GM08714 (cell line): ENCODE results near the gene FYN.
"Not testable (repeated sequence)": the region's sequence is repeated elsewhere in the genome, so short reads cannot be mapped to it uniquely, and the experiment has no call there.

Experiments
- H3K4me3 ChIP-seq: fragments of 200-500 bp; sonication (Bioruptor generic); 2 replicates; pipeline ENCODE4 v1.5.1; 2014; ENCODE audit warnings: mild to moderate bottlenecking, low read length, inconsistent platforms
- ZNF274 ChIP-seq: IDR thresholded peaks from 2 replicates; pipeline ENCODE4 v1.6.1; 2012; ENCODE audit warnings: mild to moderate bottlenecking, low read depth, low read length

Gene FYN

DNA sequence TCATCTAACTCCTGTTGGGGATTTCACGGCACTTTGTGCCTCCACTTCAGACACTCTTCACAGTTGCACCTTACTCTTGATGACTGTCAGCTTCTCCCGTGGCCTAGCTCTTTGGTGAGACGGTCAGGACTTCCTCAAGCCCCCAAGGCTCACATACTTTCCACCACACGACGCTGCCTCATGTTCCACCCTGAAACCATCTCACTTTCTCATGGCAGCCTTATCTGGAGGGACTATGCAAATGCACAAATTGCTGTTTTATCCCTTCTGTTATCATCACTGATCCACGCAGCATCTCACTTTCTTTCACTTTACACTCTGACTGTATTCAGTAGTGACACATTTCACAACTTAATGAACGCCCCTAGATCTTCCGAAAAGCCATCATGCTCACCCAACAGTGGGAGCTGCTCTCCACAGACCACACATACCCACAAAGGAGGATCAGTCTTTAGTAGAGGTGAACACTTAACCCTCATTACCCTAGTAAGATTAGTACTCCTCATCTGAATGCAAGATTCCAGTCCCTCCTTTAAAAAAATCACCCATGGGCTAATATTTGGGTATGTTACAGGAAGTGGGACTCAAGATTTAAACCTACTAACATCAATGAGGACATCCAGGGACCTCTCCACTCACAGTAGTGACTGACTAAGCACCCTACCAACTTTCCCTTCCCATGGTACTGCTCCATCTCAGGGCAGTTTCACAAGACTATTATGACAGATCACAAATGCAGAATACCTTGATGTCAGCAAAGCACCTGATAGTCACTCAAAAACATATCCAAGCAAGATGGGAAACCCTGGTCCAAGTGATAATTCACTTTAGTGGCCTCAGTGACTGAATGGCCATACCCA, 35.4 kb downstream of the FYN start:
- TF ChIP-seq ZNF274: no peak
- peak overlapping the region; percentile 31; the same call in 1 of the 2 replicates for H3K4me3 ChIP-seq

DNA sequence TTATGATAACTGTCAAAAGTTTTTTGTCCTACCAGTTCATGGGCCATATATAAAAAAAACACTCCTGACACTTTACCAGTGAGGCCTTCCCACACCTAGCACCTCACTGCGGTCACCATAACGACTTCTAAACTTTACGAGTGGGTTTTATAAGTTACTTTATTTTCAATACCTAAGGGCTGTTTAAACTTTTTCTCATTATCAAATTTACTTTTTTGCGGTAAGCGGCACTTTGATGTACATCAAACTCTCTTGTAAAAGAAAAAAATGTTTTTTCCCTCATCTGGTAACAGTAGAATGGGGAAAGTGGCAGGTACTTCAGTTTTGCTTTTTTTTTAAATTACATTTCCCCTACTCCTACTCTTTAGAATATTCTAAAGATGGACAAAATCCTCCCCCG, 36.2 kb downstream of the FYN start:
- no peak overlapping the region for H3K4me3 ChIP-seq
- no peak for TF ChIP-seq ZNF274

DNA sequence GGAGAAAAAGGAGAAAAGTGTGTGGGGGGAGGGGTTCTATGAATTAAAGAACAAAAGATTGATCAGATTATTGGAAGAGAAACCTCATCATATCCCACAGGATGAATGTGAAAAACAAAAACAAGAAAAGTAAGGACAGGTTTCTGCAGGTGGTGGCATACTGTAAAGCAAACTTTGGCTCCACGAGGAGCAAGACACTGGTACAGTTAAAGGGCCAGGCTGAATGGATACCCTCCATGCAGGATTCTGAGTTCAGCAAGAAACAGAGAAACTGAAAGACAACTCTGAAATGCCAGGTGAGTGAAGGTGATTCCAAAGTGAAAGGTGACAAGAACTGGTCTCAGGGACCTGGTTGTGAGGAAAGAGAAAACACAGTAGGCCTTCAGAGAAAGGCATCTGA, 37.4 kb downstream of the FYN start:
- H3K4me3 ChIP-seq: no peak overlapping the region
- no peak for TF ChIP-seq ZNF274

DNA sequence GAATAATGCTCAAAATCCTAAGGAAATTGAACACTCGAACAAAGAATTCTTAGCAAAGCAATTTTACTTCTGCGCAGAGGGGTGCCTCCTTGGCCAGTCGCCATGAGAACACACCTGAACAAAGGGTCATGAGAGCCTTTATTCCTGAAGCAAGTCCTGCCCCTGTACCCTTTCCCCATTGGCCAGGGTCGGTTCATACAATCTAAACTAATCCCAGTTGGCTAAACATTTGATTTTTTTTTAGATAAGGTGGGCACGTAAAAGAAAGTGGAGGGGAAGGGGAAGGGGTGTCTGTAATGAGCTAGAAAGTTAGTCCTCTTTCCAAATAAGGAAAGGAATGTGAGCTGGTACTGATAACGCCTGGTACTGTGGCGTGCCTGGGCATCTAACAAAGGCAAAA, 37.9 kb downstream of the FYN start:
- not testable (repeated sequence) for H3K4me3 ChIP-seq

DNA sequence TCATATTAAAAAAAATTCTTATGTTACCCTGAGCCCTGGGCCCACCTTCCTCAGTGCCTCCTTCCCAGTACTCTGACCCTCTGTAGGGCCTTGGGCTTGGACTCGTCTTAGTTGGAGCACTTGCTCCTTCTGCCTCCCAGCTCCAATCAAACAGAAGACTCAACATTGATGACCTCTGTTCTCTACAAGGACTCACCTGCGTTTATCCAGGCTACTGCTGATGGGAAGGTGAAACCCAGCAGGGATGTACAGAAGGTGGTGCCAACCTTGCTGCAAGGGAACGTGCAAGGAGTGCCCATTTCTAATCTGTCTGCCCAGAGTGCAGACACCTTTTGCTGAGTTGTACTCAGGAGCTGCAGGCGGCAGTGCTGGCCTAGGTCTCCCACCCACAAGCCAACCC, 38.9 kb downstream of the FYN start:
- no peak for TF ChIP-seq ZNF274
- H3K4me3 ChIP-seq: no peak overlapping the region

DNA sequence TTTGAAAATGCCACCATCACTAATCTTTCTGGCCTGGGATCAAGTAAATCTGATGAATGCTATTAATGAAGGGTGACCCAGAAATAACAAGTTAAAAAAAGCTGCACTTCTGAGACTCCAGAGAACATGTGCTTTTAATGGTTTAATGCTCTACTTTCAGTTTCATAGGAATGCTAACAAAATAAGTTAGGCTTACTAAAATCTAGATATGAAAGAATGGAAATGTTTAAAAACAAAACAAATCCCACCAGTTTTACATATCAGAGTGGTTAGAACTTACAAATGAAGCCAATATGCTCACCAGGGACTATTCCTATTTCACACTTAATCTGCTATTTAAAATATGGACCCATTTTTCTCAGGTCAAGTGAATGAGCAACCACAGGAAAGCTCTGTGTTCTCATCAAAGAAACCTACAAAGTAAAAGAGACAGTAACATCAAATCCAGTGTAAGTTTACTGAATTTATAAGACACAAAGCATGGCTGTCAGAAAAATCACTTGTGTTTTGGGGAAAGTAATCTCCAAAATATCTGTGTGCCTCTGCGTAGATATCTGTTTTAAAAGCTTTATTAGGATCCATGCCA, 40.3 kb downstream of the FYN start:
- no peak for TF ChIP-seq ZNF274
- H3K4me3 ChIP-seq: no peak overlapping the region

DNA sequence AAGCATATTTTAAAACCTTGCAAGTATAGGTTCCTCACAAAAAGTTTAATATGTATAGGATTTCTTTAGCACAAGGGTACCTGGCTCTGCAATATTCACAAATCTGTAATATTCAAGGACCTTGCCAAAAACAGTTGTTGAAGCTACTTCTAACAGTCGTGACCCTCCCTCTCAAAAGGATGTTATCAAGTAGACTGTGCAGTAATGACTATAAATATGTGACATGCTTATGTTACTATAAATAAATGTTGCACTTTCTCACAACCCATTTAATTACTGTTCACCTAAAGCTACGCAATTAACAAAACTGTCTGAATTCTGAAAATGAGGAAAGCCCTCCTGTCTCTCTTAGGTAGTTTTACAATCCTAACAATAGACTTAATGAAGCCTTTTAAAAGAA, 41.8 kb downstream of the FYN start:
- no peak overlapping the region for H3K4me3 ChIP-seq
- TF ChIP-seq ZNF274: no peak

DNA sequence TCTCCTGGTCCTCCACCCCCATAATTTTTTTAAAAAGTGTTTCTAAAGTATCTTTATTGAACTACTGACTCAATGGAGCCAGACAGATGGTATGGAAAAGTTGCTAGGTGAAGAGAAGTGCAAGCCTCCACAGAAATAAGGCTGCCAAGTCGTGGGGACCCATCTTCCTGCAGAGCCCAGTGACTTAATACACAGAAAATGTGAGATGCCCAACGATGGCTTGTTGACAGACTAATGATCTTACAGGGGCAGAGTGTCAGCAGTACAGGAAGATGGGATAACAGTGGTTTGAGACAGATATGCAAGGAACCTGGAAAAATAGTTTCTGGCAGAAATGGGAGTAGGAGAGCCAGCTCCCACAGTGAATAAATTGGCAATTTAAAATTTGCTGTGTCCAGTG, 43.3 kb downstream of the FYN start:
- no peak overlapping the region for H3K4me3 ChIP-seq
- TF ChIP-seq ZNF274: no peak

DNA sequence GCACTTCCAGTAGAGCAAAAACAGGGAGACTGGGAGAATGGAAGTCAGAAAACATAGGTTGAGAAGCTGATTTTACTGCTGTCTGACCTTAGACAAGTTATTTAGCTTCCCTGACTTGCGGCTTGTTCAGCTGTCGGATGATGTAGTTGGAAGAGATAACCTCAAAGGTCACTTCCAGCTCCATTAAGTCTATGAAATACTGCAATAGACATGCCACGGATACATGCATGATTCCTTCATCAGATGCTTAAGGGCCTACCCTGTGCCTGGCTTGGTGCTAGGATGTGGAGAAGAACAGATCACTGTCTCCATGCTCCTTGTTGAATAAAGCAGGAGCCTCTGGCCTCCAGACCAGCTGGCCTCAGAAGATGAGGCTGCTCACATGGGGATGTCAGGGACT, 43.7 kb downstream of the FYN start:
- no peak for TF ChIP-seq ZNF274
- no peak overlapping the region for H3K4me3 ChIP-seq

DNA sequence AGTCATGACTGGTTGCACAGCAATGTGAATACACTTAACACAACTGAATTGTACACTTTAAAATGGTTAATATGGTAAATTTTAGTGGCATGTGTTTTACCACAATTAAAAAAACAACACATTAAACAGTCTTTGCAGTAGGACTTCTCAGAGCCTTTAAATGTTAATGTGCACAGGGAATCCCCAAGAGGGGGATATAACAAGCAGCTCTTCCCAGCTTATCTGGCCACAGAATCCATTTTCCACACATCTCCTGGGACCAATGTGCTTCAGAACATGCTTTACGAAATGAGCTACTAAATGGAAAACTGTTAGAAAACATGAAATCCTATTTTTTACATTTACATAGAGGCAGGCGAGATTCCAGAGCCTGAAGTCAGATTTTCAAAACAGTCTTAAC, 44.4 kb downstream of the FYN start:
- no peak for TF ChIP-seq ZNF274

DNA sequence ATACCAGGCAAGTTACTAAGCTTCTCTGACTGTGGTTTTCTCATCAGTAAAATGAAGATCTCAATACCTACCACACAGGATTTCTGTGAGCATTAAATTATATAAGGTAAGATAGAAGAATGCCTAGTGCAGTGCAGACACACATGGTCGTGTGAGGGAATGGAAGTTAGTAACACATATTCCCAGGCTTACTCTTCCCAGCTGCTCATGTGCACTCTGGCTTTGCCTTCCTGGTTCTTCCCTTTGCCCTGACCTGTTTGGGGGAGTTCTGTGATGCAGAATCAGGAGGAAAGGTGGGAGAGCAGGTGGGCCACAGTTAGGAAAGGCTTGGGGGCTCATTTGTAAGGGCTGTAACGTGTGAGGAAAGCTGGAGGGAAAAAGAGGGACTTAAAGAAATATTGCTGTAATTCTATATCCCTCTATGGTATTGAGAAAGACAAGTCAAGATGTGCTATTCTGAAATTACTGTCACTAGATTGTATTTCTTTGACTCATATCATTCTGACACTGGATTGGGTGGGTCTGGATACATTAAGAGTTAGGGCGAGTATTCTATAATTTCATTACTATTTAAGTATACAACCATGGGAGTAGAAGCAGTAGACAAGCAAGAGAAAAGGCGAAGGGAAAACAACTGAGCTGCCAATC, 47.7 kb downstream of the FYN start:
- no peak for TF ChIP-seq ZNF274

More for the DNA sequence above, 44.4 kb downstream of the FYN start:
- H3K4me3 ChIP-seq: no peak overlapping the region

DNA sequence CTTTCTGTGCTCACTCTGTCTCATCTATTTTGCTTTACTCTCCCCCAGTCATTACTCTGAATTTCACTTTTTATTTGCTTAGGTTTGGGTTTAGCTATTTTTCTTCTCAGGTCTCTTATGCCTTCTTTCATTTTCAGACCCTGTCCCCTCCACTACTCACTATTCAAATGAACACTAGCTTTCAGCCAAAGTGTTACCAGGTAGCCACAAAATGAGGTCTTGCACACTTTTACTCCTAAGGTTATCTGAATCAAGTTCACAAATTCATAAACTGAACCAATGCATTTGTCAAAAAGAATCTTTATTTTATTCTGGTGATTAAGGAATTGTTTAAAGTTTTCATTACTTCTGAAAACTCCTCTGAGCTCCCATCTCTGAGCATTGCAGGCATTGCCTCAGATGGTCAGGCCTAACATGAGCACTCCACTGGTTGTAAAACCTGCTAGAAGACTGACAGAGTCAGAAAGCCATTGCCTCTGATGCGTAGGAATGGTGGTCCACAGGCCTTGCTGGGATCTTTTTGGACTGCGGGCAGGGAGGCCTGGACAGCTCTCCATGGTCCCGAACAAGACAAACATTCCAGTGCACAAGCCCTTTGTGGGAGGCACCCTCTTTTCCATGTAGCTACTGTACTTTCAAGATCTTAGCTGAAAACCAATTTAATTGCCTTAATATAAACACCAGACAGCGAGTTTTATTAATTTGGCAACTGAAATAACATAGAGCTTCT, 48.5 kb downstream of the FYN start:
- H3K4me3 ChIP-seq: no peak overlapping the region
- TF ChIP-seq ZNF274: no peak

More for the DNA sequence above, 47.7 kb downstream of the FYN start:
- H3K4me3 ChIP-seq: no peak overlapping the region

DNA sequence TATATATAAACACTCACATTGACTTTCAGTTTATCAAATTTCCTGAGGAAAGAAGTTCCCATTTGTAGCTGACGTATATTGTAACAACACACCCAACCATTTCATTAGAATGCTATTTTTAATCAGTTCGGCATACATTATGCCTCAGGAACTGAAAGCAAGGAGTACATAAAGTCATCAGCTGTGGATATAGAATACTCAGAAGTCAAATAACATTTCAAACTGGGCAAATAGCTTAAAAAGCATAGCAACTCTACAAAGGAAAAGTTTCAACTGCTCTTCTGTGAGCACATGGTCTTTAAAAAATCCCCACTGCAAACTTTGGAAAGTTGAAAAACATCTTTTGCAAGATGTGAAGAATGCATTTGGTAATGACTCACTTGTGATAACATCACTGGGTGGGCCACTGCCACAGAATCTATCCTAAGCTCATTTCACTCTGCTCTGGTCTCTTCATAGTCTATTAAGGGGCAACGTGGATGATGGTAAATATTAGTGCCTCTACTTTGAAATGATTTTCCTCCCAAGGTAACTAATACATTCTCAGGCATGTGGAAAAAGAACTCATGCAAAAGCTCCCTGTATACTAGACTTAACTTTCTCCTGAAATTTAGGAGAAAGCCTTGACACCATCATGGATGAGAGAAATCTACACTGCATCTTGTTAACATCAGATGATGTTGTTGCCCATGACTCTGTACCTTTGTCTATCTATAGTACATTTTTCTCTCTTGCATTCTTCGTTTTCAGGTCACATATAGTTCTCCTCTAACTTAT, 49.2 kb downstream of the FYN start:
- no peak overlapping the region for H3K4me3 ChIP-seq
- no peak for TF ChIP-seq ZNF274

DNA sequence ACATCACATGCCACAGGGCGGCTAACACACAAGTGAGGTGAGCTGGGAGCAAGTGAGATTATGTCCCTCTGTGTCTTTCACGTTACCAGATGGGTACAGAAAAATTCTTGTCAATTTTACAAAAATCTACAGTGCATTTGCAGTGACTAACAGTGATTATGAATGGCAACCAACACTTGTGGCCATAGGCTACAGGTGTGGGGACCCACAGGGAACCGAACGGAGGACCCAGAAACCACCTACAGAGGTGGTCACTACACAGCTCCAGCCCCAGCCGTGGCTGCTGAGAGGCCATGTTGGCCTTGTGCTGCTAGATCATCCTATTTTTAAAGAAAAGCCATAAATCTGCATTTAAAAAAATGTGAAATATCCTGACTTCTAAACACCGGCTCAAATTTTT, 50.2 kb downstream of the FYN start:
- no peak overlapping the region for H3K4me3 ChIP-seq
- TF ChIP-seq ZNF274: no peak
